Activated CD4-positive, alpha-beta memory T cell treated with anti-CD3 and anti-CD28 coated beads, Interleukin-2, amount 10 ng/mL, durations not matched to agents 7 days and 5 days (primary cell): ENCODE data around the gene RBM14. TPM values are rescaled to one million over a fixed set of nuclear protein-coding genes. Genes with fewer than 3 reads are reported as not detected.
"Not testable (repeated sequence)": the region's sequence is repeated elsewhere in the genome, so short reads cannot be mapped to it uniquely, and the experiment has no call there.

Experiments
- CTCF ChIA-PET: fragments of 350-600 bp; sonication (Branson Sonifier 250); formaldehyde crosslinking; loops from one replicate; lab custom pipeline; 2021; ENCODE audit warnings: antibody characterized with exemption, inconsistent platforms; lab: Charles Lee
- POLR2A ChIA-PET: fragments of 350-600 bp; sonication (Branson Sonifier 250); formaldehyde crosslinking; loops from one replicate; lab custom pipeline; 2021; ENCODE audit warnings: antibody characterized with exemption; lab: Charles Lee
- DNase-seq: peaks from one replicate; pipeline ENCODE4 v3.0.0-alpha.2; 2020
- H3K27ac Mint-ChIP-seq: one replicate; pipeline ENCODE4 v1.8.0; 2021; ENCODE audit warnings: mild to moderate bottlenecking, mixed read lengths
- H3K27me3 Mint-ChIP-seq: one replicate; pipeline ENCODE4 v1.8.0; 2021; ENCODE audit warnings: mixed read lengths
- H3K36me3 Mint-ChIP-seq: one replicate; pipeline ENCODE4 v1.8.0; 2021; ENCODE audit warnings: low read depth, mixed read lengths
- H3K4me1 Mint-ChIP-seq: one replicate; pipeline ENCODE4 v1.8.0; 2021; ENCODE audit warnings: mixed read lengths
- H3K4me3 Mint-ChIP-seq: one replicate; pipeline ENCODE4 v1.8.0; 2021; ENCODE audit warnings: mild to moderate bottlenecking, mixed read lengths
- H3K9me3 Mint-ChIP-seq: one replicate; pipeline ENCODE4 v1.8.0; 2021; ENCODE audit warnings: mixed read lengths
- total RNA-seq, 2 experiments: library from RNA; stranded (reverse); gene quantifications; one replicate each; pipeline ENCODE4 v1.2.3, GENCODE V29; 2021

The RBM14 gene
- total RNA-seq, 2 experiments from 2014 or later: 116 to 120 TPM

- H3K4me3 Mint-ChIP-seq: no peak overlapping the region
- no peak for DNase-seq
- peaks cover 16% of the 10 kb centered on the region for H3K36me3 Mint-ChIP-seq
- H3K27ac Mint-ChIP-seq: no peak overlapping the region
- no peaks in the 10 kb centered on the region for H3K4me1 Mint-ChIP-seq
- ChIA-PET POLR2A (interaction anchor here (1.3 kb wide), 1 partner anchor 13 kb away, joined by 6 read pairs; the partner anchor contains the start of gene RBM14), CTCF (no interaction called here)
- no peaks in the 10 kb centered on the region for H3K9me3 Mint-ChIP-seq
- H3K27me3 Mint-ChIP-seq: no peaks in the 10 kb centered on the region
Observed at GRCh38 chr11:66603072-66603471, 13.4 kb upstream of the RBM14 start.

GRCh38 chr11:66604155-66604554 is 12.3 kb upstream of the RBM14 start:
- POLR2A ChIA-PET: interaction anchor here (4.3 kb wide), 1 partner anchor 13 kb away, joined by 26 read pairs; the partner anchor contains the start of gene RBM14
- no peak overlapping the region for H3K27ac Mint-ChIP-seq
- H3K36me3 Mint-ChIP-seq: peaks cover 16% of the 10 kb centered on the region

GRCh38 chr11:66606608-66607007 is 9.8 kb upstream of the RBM14 start:
- DNase-seq, H3K4me3 Mint-ChIP-seq, H3K9me3 Mint-ChIP-seq, H3K27ac Mint-ChIP-seq, H3K27me3 Mint-ChIP-seq: not testable (repeated sequence)
- Mint-ChIP-seq H3K36me3 (peaks cover 11% of the 10 kb centered on the region), H3K4me1 (peaks cover 14% of the 10 kb centered on the region)
- POLR2A ChIA-PET: interaction anchor here (1.0 to 4.3 kb wide), 4 partner anchors 10 to 31 kb away, joined by 3 to 26 read pairs (median 4); partner anchors contain the start of genes CCDC87, CCS and RBM14
- CTCF ChIA-PET: interaction anchor here (0.7 to 1.6 kb wide), 2 partner anchors 14 to 22 kb away, joined by 3 to 7 read pairs; partner anchors contain the start of genes CCDC87 and CCS

More at GRCh38 chr11:66604155-66604554, 12.3 kb upstream of the RBM14 start:
- Mint-ChIP-seq H3K4me3 (no peak overlapping the region), H3K4me1 (no peaks in the 10 kb centered on the region), H3K27me3 (no peaks in the 10 kb centered on the region), H3K9me3 (no peaks in the 10 kb centered on the region)
- CTCF ChIA-PET: no interaction called here
- DNase-seq: no peak

GRCh38 chr11:66607126-66607834 is 9.2 kb upstream of the RBM14 start:
- Mint-ChIP-seq H3K4me3 (no peak overlapping the region), H3K9me3 (no peaks in the 10 kb centered on the region), H3K4me1 (peaks cover 14% of the 10 kb centered on the region), H3K27ac (no peak overlapping the region), H3K36me3 (peaks cover 8% of the 10 kb centered on the region), H3K27me3 (no peaks in the 10 kb centered on the region)
- no peak for DNase-seq
- POLR2A ChIA-PET: interaction anchor here (1.0 to 4.3 kb wide), 3 partner anchors 10 to 15 kb away, joined by 3 to 26 read pairs (median 4); partner anchors contain the start of genes CCDC87, CCS and RBM14
- CTCF ChIA-PET: interaction anchor here (0.7 to 1.6 kb wide), 3 partner anchors 9 to 22 kb away, joined by 3 to 7 read pairs (median 3); partner anchors contain the start of genes CCDC87 and CCS

- Mint-ChIP-seq H3K27me3 (no peaks in the 10 kb centered on the region), H3K4me1 (peaks cover 15% of the 10 kb centered on the region), H3K4me3 (no peak overlapping the region), H3K36me3 (peaks cover 6% of the 10 kb centered on the region), H3K27ac (peak overlapping the region; percentile 60), H3K9me3 (no peaks in the 10 kb centered on the region)
- DNase-seq: no peak
- POLR2A ChIA-PET: interaction anchor here (0.8 to 2.2 kb wide), 6 partner anchors 10 to 130 kb away, joined by 3 to 10 read pairs (median 4); partner anchors contain the start of genes ACTN3, DPP3 and ZDHHC24
- CTCF ChIA-PET: interaction anchor here (1.1 to 1.4 kb wide), 4 partner anchors 9 to 35 kb away, joined by 3 read pairs; partner anchors contain the start of genes CCDC87, CCS and RBM4
Observed at GRCh38 chr11:66609721-66610617, 6.5 kb upstream of the RBM14 start.

GRCh38 chr11:66612458-66612857 is 4.0 kb upstream of the RBM14 start:
- peaks cover 17% of the 10 kb centered on the region for H3K36me3 Mint-ChIP-seq
- POLR2A ChIA-PET: interaction anchor here (0.7 kb wide), 1 partner anchor 12 kb away, joined by 3 read pairs; no protein-coding TSS in a partner anchor
- H3K27me3 Mint-ChIP-seq: no peaks in the 10 kb centered on the region
- peaks cover 26% of the 10 kb centered on the region for H3K4me1 Mint-ChIP-seq
- H3K27ac Mint-ChIP-seq: no peak overlapping the region
- CTCF ChIA-PET: no interaction called here
- no peaks in the 10 kb centered on the region for H3K9me3 Mint-ChIP-seq
- no peak overlapping the region for H3K4me3 Mint-ChIP-seq
- DNase-seq: no peak

- Mint-ChIP-seq H3K27ac (no peak overlapping the region), H3K9me3 (no peaks in the 10 kb centered on the region), H3K4me1 (peaks cover 39% of the 10 kb centered on the region), H3K4me3 (no peak overlapping the region), H3K36me3 (peaks cover 33% of the 10 kb centered on the region), H3K27me3 (no peaks in the 10 kb centered on the region)
- ChIA-PET POLR2A (interaction anchor here (0.5 to 1.2 kb wide), 2 partner anchors 64 to 220 kb away, joined by 3 read pairs; partner anchors contain the start of gene RBM4B), CTCF (interaction anchor here (1.6 kb wide), 1 partner anchor 64 kb away, joined by 10 read pairs; the partner anchor contains the start of gene RBM4B)
- no peak for DNase-seq
Observed at GRCh38 chr11:66614073-66614472, 2.4 kb upstream of the RBM14 start.

- POLR2A ChIA-PET: interaction anchor here (0.7 to 6.0 kb wide), 33 partner anchors 11 to 733 kb away, joined by 3 to 109 read pairs (median 6); partner anchors contain the start of genes ACTN3, BBS1, CCDC87 and CCS
- peaks cover 50% of the 10 kb centered on the region for H3K4me1 Mint-ChIP-seq
- CTCF ChIA-PET: interaction anchor here (1.3 to 4.2 kb wide), 6 partner anchors 21 to 231 kb away, joined by 3 to 24 read pairs (median 10); partner anchors contain the start of genes CCDC87, CCS, RBM4 and RBM4B
- no peaks in the 10 kb centered on the region for H3K27me3 Mint-ChIP-seq
- peak overlapping the region; percentile 98 for H3K27ac Mint-ChIP-seq
- peak overlapping the region; percentile 97 for H3K4me3 Mint-ChIP-seq
- H3K9me3 Mint-ChIP-seq: no peaks in the 10 kb centered on the region
- DNase-seq: peak; percentile 17
- peaks cover 56% of the 10 kb centered on the region for H3K36me3 Mint-ChIP-seq
Observed at GRCh38 chr11:66617155-66617834, 865 bp downstream of the RBM14 start.

GRCh38 chr11:66619080-66619554 is 2.7 kb downstream of the RBM14 start:
- DNase-seq: no peak

GRCh38 chr11:66624450-66624849 is 8.0 kb downstream of the RBM14 start:
- ChIA-PET POLR2A (interaction anchor here (0.8 to 7.7 kb wide), 6 partner anchors 8 to 40 kb away, joined by 3 to 125 read pairs (median 4); partner anchors contain the start of genes RBM14 and RBM4), CTCF (no interaction called here)
- Mint-ChIP-seq H3K4me3 (no peak overlapping the region), H3K27ac (no peak overlapping the region), H3K4me1 (peaks cover 40% of the 10 kb centered on the region), H3K27me3 (no peaks in the 10 kb centered on the region), H3K36me3 (peaks cover 87% of the 10 kb centered on the region), H3K9me3 (no peaks in the 10 kb centered on the region)
- no peak for DNase-seq

More at GRCh38 chr11:66619080-66619554, 2.7 kb downstream of the RBM14 start:
- Mint-ChIP-seq H3K4me1 (peaks cover 65% of the 10 kb centered on the region), H3K27me3 (no peaks in the 10 kb centered on the region), H3K27ac (peak overlapping the region; percentile 98), H3K9me3 (no peaks in the 10 kb centered on the region), H3K36me3 (peaks cover 75% of the 10 kb centered on the region), H3K4me3 (peak overlapping the region; percentile 97)
- CTCF ChIA-PET: interaction anchor here (0.6 to 4.2 kb wide), 10 partner anchors 9 to 283 kb away, joined by 3 to 24 read pairs (median 4); partner anchors contain the start of genes CCDC87, CCS, RBM4 and RBM4B
- POLR2A ChIA-PET: interaction anchor here (0.6 to 7.7 kb wide), 9 partner anchors 9 to 73 kb away, joined by 3 to 125 read pairs (median 5); partner anchors contain the start of genes ACTN3, CCDC87, CCS and CTSF

GRCh38 chr11:66625041-66625751 is 8.8 kb downstream of the RBM14 start:
- Mint-ChIP-seq H3K9me3 (no peaks in the 10 kb centered on the region), H3K36me3 (peaks cover 89% of the 10 kb centered on the region), H3K27me3 (no peaks in the 10 kb centered on the region), H3K4me1 (peaks cover 36% of the 10 kb centered on the region), H3K4me3 (no peak overlapping the region), H3K27ac (no peak overlapping the region)
- no peak for DNase-seq
- ChIA-PET CTCF (no interaction called here), POLR2A (interaction anchor here (0.8 to 7.7 kb wide), 5 partner anchors 8 to 15 kb away, joined by 3 to 125 read pairs (median 5); partner anchors contain the start of genes RBM14 and RBM4)
